BLaER1 (cell line): ENCODE results near the gene BRICD5.
A peak's percentile ranks its signal among the peaks of the same experiment; 100 is the strongest.

Experiments
- H3K27ac ChIP-seq: shearing (Covaris generic); formaldehyde crosslinking; 2 replicates; pipeline ENCODE4 v1.8.1; 2022
- H3K27me3 ChIP-seq: shearing (Covaris generic); formaldehyde crosslinking; 2 replicates; pipeline ENCODE4 v1.8.1; 2022
- H3K36me3 ChIP-seq: shearing (Covaris generic); formaldehyde crosslinking; 2 replicates; pipeline ENCODE4 v1.8.1; 2022
- H3K4me1 ChIP-seq: shearing (Covaris generic); formaldehyde crosslinking; 2 replicates; pipeline ENCODE4 v1.8.1; 2022
- H3K4me2 ChIP-seq: shearing (Covaris generic); formaldehyde crosslinking; 2 replicates; pipeline ENCODE4 v1.8.1; 2022
- H3K4me3 ChIP-seq: shearing (Covaris generic); formaldehyde crosslinking; 2 replicates; pipeline ENCODE4 v1.8.1; 2022
- H3K9ac ChIP-seq: shearing (Covaris generic); formaldehyde crosslinking; 2 replicates; pipeline ENCODE4 v1.8.1; 2022
- H3K9me3 ChIP-seq: shearing (Covaris generic); formaldehyde crosslinking; 2 replicates; pipeline ENCODE4 v1.8.1; 2022
- H4K20me1 ChIP-seq: shearing (Covaris generic); formaldehyde crosslinking; 2 replicates; pipeline ENCODE4 v1.8.1; 2022
- Cebpa-rat ChIP-seq: shearing (Covaris generic); IDR thresholded peaks from 2 replicates; pipeline ENCODE4 v1.8.1; 2022

The BRICD5 gene

DNA sequence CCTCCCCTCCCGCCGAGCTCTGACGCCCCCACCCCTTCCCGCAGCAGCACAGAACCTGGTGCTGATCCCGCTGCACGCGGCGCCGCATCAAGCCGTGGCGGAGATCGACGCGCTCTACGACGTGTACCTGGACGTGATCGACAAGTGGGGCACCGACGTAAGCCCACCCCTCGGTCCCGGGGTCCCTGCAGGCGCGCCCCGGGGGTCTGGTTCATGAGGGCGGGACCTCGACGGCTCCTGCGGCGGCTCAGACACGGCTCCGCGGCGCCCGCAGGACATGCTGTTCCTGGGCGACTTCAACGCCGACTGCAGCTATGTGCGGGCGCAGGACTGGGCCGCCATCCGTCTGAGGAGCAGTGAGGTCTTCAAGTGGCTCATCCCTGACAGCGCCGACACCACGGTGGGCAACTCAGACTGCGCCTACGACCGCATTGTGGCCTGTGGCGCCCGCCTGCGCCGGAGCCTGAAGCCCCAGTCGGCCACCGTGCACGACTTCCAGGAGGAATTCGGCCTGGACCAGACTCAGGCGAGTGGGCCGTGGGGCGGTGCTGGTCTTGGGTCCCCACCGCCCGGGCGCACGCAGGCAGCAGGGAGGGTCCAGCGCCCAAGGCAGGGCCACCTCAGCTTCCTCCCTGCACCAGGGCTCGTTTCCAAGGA lies 27.0 kb upstream of the BRICD5 start:
- H4K20me1 ChIP-seq: peaks cover 74% of the 10 kb centered on the region
- TF ChIP-seq Cebpa-rat: no peak
- no peak overlapping the region for H3K4me2 ChIP-seq

GRCh38 chr16:2237102-2237482 lies 26.4 kb upstream of the BRICD5 start:
- Histone ChIP-seq H3K4me1 (peaks cover 14% of the 10 kb centered on the region), H3K9me3 (no peaks in the 10 kb centered on the region), H3K27ac (no peak overlapping the region), H3K9ac (no peak overlapping the region), H3K27me3 (peaks cover 23% of the 10 kb centered on the region), H3K4me2 (no peak overlapping the region), H3K36me3 (peaks cover 87% of the 10 kb centered on the region), H4K20me1 (peaks cover 77% of the 10 kb centered on the region), H3K4me3 (no peak overlapping the region)
- TF ChIP-seq Cebpa-rat: no peak

More for the DNA sequence above, 27.0 kb upstream of the BRICD5 start:
- Histone ChIP-seq H3K27ac (no peak overlapping the region), H3K4me1 (peaks cover 14% of the 10 kb centered on the region), H3K4me3 (no peak overlapping the region), H3K9ac (no peak overlapping the region), H3K36me3 (peaks cover 87% of the 10 kb centered on the region), H3K27me3 (peaks cover 23% of the 10 kb centered on the region), H3K9me3 (no peaks in the 10 kb centered on the region)

DNA sequence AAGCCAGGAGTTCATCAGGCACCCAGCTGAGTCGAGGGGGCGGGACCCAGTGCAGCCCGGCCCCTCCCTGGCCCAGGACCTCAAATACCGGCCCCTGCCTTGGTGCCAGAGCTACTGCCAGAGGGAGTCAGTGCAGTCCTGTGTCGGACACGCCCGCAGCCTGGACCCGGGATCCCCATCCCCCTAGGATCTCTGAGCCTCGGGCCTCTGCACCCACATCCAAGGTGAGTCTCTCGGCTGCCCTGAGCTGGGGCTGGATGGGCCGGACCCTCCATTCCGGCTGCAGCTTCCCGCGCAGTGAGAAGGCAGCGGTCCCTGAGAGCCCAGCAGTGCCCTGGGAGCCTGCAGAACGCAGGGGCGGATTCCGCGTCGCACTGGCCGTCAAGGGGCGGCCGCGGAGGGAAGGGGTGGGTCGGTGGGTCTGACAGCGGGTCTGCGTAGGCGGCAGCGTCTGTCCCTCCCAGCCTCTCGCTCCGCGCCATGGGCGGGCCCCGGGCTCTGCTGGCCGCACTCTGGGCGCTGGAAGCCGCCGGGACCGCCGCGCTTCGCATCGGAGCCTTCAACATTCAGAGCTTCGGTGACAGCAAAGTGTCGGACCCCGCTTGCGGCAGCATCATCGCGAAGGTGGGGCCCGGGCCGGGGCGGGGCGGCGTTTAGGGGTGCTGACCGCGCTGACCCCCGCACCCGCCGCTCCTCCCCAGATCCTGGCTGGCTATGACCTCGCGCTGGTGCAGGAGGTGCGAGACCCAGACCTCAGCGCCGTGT lies 25.9 kb upstream of the BRICD5 start, which contains the start of gene DNASE1L2:
DNASE1L2 (plus strand) TSS at position 108 of the 765 bp plus-strand sequence; CDS start at position 481, 373 bp downstream.
- Histone ChIP-seq H3K27ac (no peak within 1 kb of the TSS), H3K36me3 (peaks cover 87% of the 10 kb centered on the region), H3K9ac (no peak within 1 kb of the TSS), H3K4me3 (no peak within 1 kb of the TSS), H3K4me2 (no peak within 1 kb of the TSS), H3K4me1 (peaks cover 14% of the 10 kb centered on the region), H4K20me1 (peaks cover 82% of the 10 kb centered on the region), H3K9me3 (no peaks in the 10 kb centered on the region), H3K27me3 (peaks cover 23% of the 10 kb centered on the region)
- no peak for TF ChIP-seq Cebpa-rat

- Histone ChIP-seq H3K4me1 (peaks cover 14% of the 10 kb centered on the region), H3K27me3 (peaks cover 23% of the 10 kb centered on the region), H3K36me3 (peaks cover 89% of the 10 kb centered on the region), H3K9me3 (no peaks in the 10 kb centered on the region), H3K9ac (no peak overlapping the region), H4K20me1 (peaks cover 90% of the 10 kb centered on the region), H3K27ac (no peak overlapping the region), H3K4me2 (no peak overlapping the region), H3K4me3 (no peak overlapping the region)
- TF ChIP-seq Cebpa-rat: no peak
These were observed 25.2 kb upstream of the BRICD5 start for GRCh38 chr16:2235695-2236336.

GRCh38 chr16:2235234-2235651 lies 24.6 kb upstream of the BRICD5 start:
- H3K4me2 ChIP-seq: no peak overlapping the region; the same call in 1 of the 2 replicates
- no peak for TF ChIP-seq Cebpa-rat
- no peak overlapping the region for H3K4me3 ChIP-seq
- H3K4me1 ChIP-seq: peaks cover 14% of the 10 kb centered on the region
- H3K9ac ChIP-seq: no peak overlapping the region
- peaks cover 23% of the 10 kb centered on the region for H3K27me3 ChIP-seq
- H3K36me3 ChIP-seq: peaks cover 91% of the 10 kb centered on the region
- no peak overlapping the region for H3K27ac ChIP-seq
- H3K9me3 ChIP-seq: no peaks in the 10 kb centered on the region
- peaks cover 94% of the 10 kb centered on the region for H4K20me1 ChIP-seq

GRCh38 chr16:2234813-2235170 lies 24.1 kb upstream of the BRICD5 start:
- H3K4me2 ChIP-seq: peak overlapping the region; percentile 7; the same call in 1 of the 2 replicates
- H3K36me3 ChIP-seq: peaks cover 94% of the 10 kb centered on the region
- H3K9ac ChIP-seq: no peak overlapping the region
- peaks cover 94% of the 10 kb centered on the region for H4K20me1 ChIP-seq
- no peak for TF ChIP-seq Cebpa-rat
- peaks cover 14% of the 10 kb centered on the region for H3K4me1 ChIP-seq
- H3K4me3 ChIP-seq: no peak overlapping the region
- peaks cover 23% of the 10 kb centered on the region for H3K27me3 ChIP-seq
- no peaks in the 10 kb centered on the region for H3K9me3 ChIP-seq
- H3K27ac ChIP-seq: no peak overlapping the region

GRCh38 chr16:2233872-2234812 lies 23.5 kb upstream of the BRICD5 start:
- peaks cover 94% of the 10 kb centered on the region for H3K36me3 ChIP-seq
- no peaks in the 10 kb centered on the region for H3K9me3 ChIP-seq
- H3K4me1 ChIP-seq: peaks cover 14% of the 10 kb centered on the region
- H4K20me1 ChIP-seq: peaks cover 94% of the 10 kb centered on the region
- no peak for TF ChIP-seq Cebpa-rat
- H3K27ac ChIP-seq: 0 out of 2 replicates have a peak overlapping the region, but pooled peaks have one; percentile 26
- no peak overlapping the region; the same call in 1 of the 2 replicates for H3K4me3 ChIP-seq
- H3K9ac ChIP-seq: no peak overlapping the region
- H3K27me3 ChIP-seq: peaks cover 23% of the 10 kb centered on the region
- H3K4me2 ChIP-seq: peak overlapping the region; percentile 65

DNA sequence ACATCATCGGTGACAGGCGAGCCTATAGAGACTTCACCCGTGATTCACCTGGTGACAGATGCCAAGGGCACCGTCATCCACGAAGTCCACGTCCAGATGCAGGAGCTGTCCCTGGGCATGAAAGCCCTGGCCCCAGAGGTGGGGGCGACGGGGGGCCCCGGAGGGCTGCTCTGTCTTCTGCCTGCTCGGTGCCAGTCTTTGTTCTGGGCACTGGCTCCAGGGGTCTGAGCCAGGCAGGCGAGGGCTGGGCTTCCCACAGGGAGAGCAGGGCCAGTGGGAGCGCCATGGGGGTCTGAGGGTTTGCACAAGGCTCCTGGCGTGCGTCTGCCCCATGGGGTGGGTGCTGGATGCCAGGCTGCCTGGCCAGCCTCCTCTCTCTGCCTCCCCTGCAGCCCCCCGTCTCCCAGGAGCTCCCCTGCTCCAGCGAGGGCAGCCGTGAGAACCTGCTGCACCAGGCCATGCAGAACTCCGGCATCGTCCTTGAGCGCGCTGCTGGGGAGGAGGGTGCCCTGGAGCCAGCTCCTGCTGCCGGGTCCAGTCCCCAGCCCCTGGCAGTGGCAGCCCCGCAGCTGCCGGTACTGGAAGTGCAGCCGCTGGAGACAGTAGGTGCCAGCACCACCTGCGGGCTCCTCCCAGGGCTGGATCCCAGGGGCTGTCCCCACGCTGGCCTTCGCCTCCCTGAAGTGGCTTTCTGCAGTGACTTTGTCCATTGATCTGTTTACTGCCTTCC lies 22.5 kb upstream of the BRICD5 start:
- peaks cover 94% of the 10 kb centered on the region for H4K20me1 ChIP-seq
- H3K27me3 ChIP-seq: peaks cover 21% of the 10 kb centered on the region
- no peak for TF ChIP-seq Cebpa-rat
- H3K4me2 ChIP-seq: peak overlapping the region; percentile 65; the same call in 1 of the 2 replicates
- H3K9me3 ChIP-seq: no peaks in the 10 kb centered on the region
- peaks cover 94% of the 10 kb centered on the region for H3K36me3 ChIP-seq
- H3K9ac ChIP-seq: no peak overlapping the region
- no peak overlapping the region for H3K4me3 ChIP-seq
- peaks cover 14% of the 10 kb centered on the region for H3K4me1 ChIP-seq
- 0 out of 2 replicates have a peak overlapping the region, but pooled peaks have one; percentile 26 for H3K27ac ChIP-seq
